IMR-90 (cell line): ENCODE results near the gene ROBO2. TPM values are rescaled to one million over a fixed set of nuclear protein-coding genes. Genes with fewer than 3 reads are reported as not detected.

Source experiments
- ATAC-seq: fragments of 200-7000 bp; cut with Tn5 transposase; 2 replicates; pipeline ENCODE4 v1.9.1; 2020; ENCODE audit warnings: low read depth, mild to moderate bottlenecking, moderate library complexity
- BruUV-seq: library from RNA; stranded (reverse); fragments of 400-500 nt; replicated peaks from 2 replicates; lab custom pipeline; 2021; lab: Mats Ljungman, UMichigan
- CTCF ChIA-PET: fragments of 300-600 bp; formaldehyde crosslinking; extraction: SDS; loops from one replicate; lab custom pipeline; 2021; ENCODE audit warnings: antibody characterized with exemption; lab: Yijun Ruan, JAX
- POLR2A ChIA-PET: fragments of 300-600 bp; sonication (Branson Sonifier 250); formaldehyde crosslinking; loops from one replicate; lab custom pipeline; 2022; ENCODE audit warnings: antibody characterized with exemption; ENCODE audit not compliant: unreplicated experiment; lab: Charles Lee
- DNase-seq: peaks from one replicate; pipeline ENCODE4 v3.0.0; 2013
- H2AFZ ChIP-seq: replicated peaks from 2 replicates; pipeline ENCODE3; 2013; ENCODE audit warnings: low read length, mild to moderate bottlenecking; ENCODE audit not compliant: poor library complexity
- H2AK5ac ChIP-seq: 2 replicates; pipeline ENCODE4 v1.6.1; 2013; ENCODE audit warnings: low read depth, low read length, inconsistent platforms
- H2AK9ac ChIP-seq: replicated peaks from 2 replicates; pipeline ENCODE3; 2013; ENCODE audit warnings: mild to moderate bottlenecking, low read depth, low read length, moderate library complexity; ENCODE audit not compliant: poor library complexity
- H2BK120ac ChIP-seq: 2 replicates; pipeline ENCODE4 v1.6.1; 2013; ENCODE audit warnings: low read depth, low read length, inconsistent platforms
- H2BK15ac ChIP-seq: 3 replicates; pipeline ENCODE4 v1.6.1; 2013; ENCODE audit warnings: low read depth, low read length, inconsistent platforms
- H2BK20ac ChIP-seq: 2 replicates; pipeline ENCODE4 v1.6.1; 2013; ENCODE audit warnings: low read depth, mild to moderate bottlenecking, inconsistent platforms, low read length, moderate library complexity
- H2BK5ac ChIP-seq: 2 replicates; pipeline ENCODE4 v1.6.1; 2013; ENCODE audit warnings: mild to moderate bottlenecking, low read depth, low read length, inconsistent platforms; ENCODE audit not compliant: poor library complexity, severe bottlenecking
- H3K14ac ChIP-seq: replicated peaks from 2 replicates; pipeline ENCODE4 v1.6.1; 2013; ENCODE audit warnings: low read depth, low read length, inconsistent platforms
- H3K18ac ChIP-seq: 2 replicates; pipeline ENCODE4 v1.6.1; 2013; ENCODE audit warnings: low read depth, low read length, control low read depth
- H3K23ac ChIP-seq: 2 replicates; pipeline ENCODE4 v1.6.1; 2013; ENCODE audit warnings: low read depth, low read length, inconsistent platforms
- H3K27ac ChIP-seq: 2 replicates; pipeline ENCODE4 v1.5.1; 2013; ENCODE audit warnings: mild to moderate bottlenecking, control low read depth, low read length; ENCODE audit not compliant: insufficient read depth
- H3K27me3 ChIP-seq: 2 replicates; pipeline ENCODE4 v1.6.1; 2013; ENCODE audit warnings: low read length; ENCODE audit not compliant: control insufficient read depth, insufficient read depth
- H3K36me3 ChIP-seq: 2 replicates; pipeline ENCODE4 v1.6.1; 2013; ENCODE audit warnings: low read length, mixed read lengths; ENCODE audit not compliant: control insufficient read depth, insufficient read depth
- H3K4ac ChIP-seq: 2 replicates; pipeline ENCODE4 v1.6.1; 2013; ENCODE audit warnings: low read depth, low read length, inconsistent platforms
- H3K4me1 ChIP-seq: 2 replicates; pipeline ENCODE4 v1.6.1; 2013; ENCODE audit warnings: low read length, mixed read lengths; ENCODE audit not compliant: control insufficient read depth, insufficient read depth
- H3K4me2 ChIP-seq: 2 replicates; pipeline ENCODE4 v1.6.1; 2013; ENCODE audit warnings: low read depth, mild to moderate bottlenecking, control low read depth, low read length, moderate library complexity
- H3K4me3 ChIP-seq: 2 replicates; pipeline ENCODE4 v1.5.1; 2013; ENCODE audit warnings: low read depth, mild to moderate bottlenecking, control low read depth, low read length, moderate library complexity; ENCODE audit not compliant: insufficient read depth
- H3K56ac ChIP-seq: 2 replicates; pipeline ENCODE4 v1.6.1; 2013; ENCODE audit warnings: low read length, inconsistent platforms; ENCODE audit not compliant: insufficient read depth; ENCODE audit errors: extremely low read depth
- H3K79me1 ChIP-seq, 2 experiments: 2 replicates each; pipeline ENCODE4 v1.6.1; 2013; ENCODE audit warnings: low read length in 2 of 2, inconsistent platforms in 1 of 2, low read depth in 1 of 2
- H3K9ac ChIP-seq: 2 replicates; pipeline ENCODE4 v1.6.1; 2013; ENCODE audit warnings: low read depth, low read length, control low read depth
- H3K9me1 ChIP-seq: 2 replicates; pipeline ENCODE4 v1.6.1; 2013; ENCODE audit warnings: low read length, inconsistent platforms; ENCODE audit not compliant: insufficient read depth
- H3K9me3 ChIP-seq: 2 replicates; pipeline ENCODE4 v1.6.1; 2013; ENCODE audit warnings: low read length; ENCODE audit not compliant: control insufficient read depth, insufficient read depth
- H4K20me1 ChIP-seq: 2 replicates; pipeline ENCODE4 v1.6.1; 2013; ENCODE audit warnings: low read length, inconsistent platforms; ENCODE audit not compliant: insufficient read depth
- H4K5ac ChIP-seq: 2 replicates; pipeline ENCODE4 v1.6.1; 2013; ENCODE audit warnings: mild to moderate bottlenecking, low read depth, low read length, control low read depth
- H4K8ac ChIP-seq, 2 experiments: 2 replicates each; pipeline ENCODE4 v1.6.1; 2013; ENCODE audit warnings: low read depth in 2 of 2, low read length in 2 of 2, control low read depth in 1 of 2, inconsistent platforms in 1 of 2
- H4K91ac ChIP-seq: 2 replicates; pipeline ENCODE4 v1.6.1; 2013; ENCODE audit warnings: low read depth, low read length, inconsistent platforms; ENCODE audit not compliant: insufficient read depth
- BHLHE40 ChIP-seq: fragments of 150-350 bp; IDR thresholded peaks from 2 replicates; pipeline ENCODE4 v1.6.1; 2016; ENCODE audit warnings: mild to moderate bottlenecking, low read depth, low read length
- CEBPB ChIP-seq: IDR thresholded peaks from 2 replicates; pipeline ENCODE4 v1.6.1; 2012; ENCODE audit warnings: low read depth, low read length, improper control_type of control experiment
- CHD1 ChIP-seq: IDR thresholded peaks from 2 replicates; pipeline ENCODE4 v1.6.1; 2012; ENCODE audit warnings: low read depth, low read length, improper control_type of control experiment
- CTCF ChIP-seq: conservative IDR thresholded peaks from 2 replicates; pipeline ENCODE4 v1.5.1; 2012; ENCODE audit warnings: mild to moderate bottlenecking, low read depth, low read length, improper control_type of control experiment
- ELK1 ChIP-seq: fragments of 150-350 bp; IDR thresholded peaks from 2 replicates; pipeline ENCODE4 v1.6.1; 2016; ENCODE audit warnings: low read depth, mild to moderate bottlenecking, low read length, moderate library complexity, borderline replicate concordance
- FOS ChIP-seq: fragments of 150-350 bp; IDR thresholded peaks from 2 replicates; pipeline ENCODE4 v1.6.1; 2016; ENCODE audit warnings: low read depth, low read length
- MAFK ChIP-seq: IDR thresholded peaks from 2 replicates; pipeline ENCODE4 v1.6.1; 2012; ENCODE audit warnings: low read depth, low read length, improper control_type of control experiment
- MAZ ChIP-seq: IDR thresholded peaks from 2 replicates; pipeline ENCODE4 v1.6.1; 2012; ENCODE audit warnings: low read depth, mild to moderate bottlenecking, low read length, improper control_type of control experiment, moderate library complexity, borderline replicate concordance
- MXI1 ChIP-seq: IDR thresholded peaks from 2 replicates; pipeline ENCODE4 v1.6.1; 2012; ENCODE audit warnings: low read depth, mild to moderate bottlenecking, low read length, moderate library complexity, borderline replicate concordance
- NFE2L2 ChIP-seq: fragments of 150-350 bp; IDR thresholded peaks from 2 replicates; pipeline ENCODE4 v1.6.1; 2016; ENCODE audit warnings: low read depth, mild to moderate bottlenecking, low read length
- POLR2A ChIP-seq: IDR thresholded peaks from 2 replicates; pipeline ENCODE4 v1.6.1; 2012; ENCODE audit warnings: mild to moderate bottlenecking, low read depth, low read length
- RAD21 ChIP-seq: IDR thresholded peaks from 2 replicates; pipeline ENCODE4 v1.6.1; 2012; ENCODE audit warnings: low read length, improper control_type of control experiment
- RCOR1 ChIP-seq: IDR thresholded peaks from 2 replicates; pipeline ENCODE4 v1.6.1; 2012; ENCODE audit warnings: mild to moderate bottlenecking, low read length, improper control_type of control experiment; ENCODE audit not compliant: insufficient replicate concordance
- RFX5 ChIP-seq: IDR thresholded peaks from 2 replicates; pipeline ENCODE4 v1.8.0; 2012; ENCODE audit warnings: low read depth, mild to moderate bottlenecking, low read length, moderate library complexity
- SMC3 ChIP-seq: fragments of 150-350 bp; IDR thresholded peaks from 2 replicates; pipeline ENCODE4 v1.6.1; 2016; ENCODE audit warnings: low read depth, mild to moderate bottlenecking, antibody characterized with exemption, low read length, moderate library complexity
- USF2 ChIP-seq: fragments of 150-350 bp; IDR thresholded peaks from 2 replicates; pipeline ENCODE4 v1.6.1; 2017; ENCODE audit warnings: mild to moderate bottlenecking, antibody characterized with exemption, low read length, low read depth
- WGBS, 2 experiments: methylation state at CpG; one replicate each; pipeline versions ENCODE4 v1.1.5 to v1.1.7; 2013; ENCODE audit warnings: missing lambda C conversion rate in 2 of 2; ENCODE audit not compliant: insufficient read length in 1 of 2; ENCODE audit errors: extremely low coverage in 2 of 2; 5-methylcytosine and 5-hydroxymethylcytosine counted together
- dilution Hi-C: fragments of 300-500 bp; cut with HindIII; formaldehyde crosslinking; loops from one replicate; pipeline ENCODE4 v1.14.3; 2018; ENCODE audit warnings: low sequenced_read_pairs; ENCODE audit not compliant: unreplicated experiment
- in situ Hi-C: fragments of 300-500 bp; cut with MboI; formaldehyde crosslinking; loops from 3 replicates; pipeline ENCODE4 v1.14.3; 2019; ENCODE audit warnings: low sequenced_read_pairs, inconsistent platforms, mixed read lengths
- intact Hi-C: fragments of 100-400 bp; cut with micrococcal nuclease; formaldehyde crosslinking; loops from 2 replicates; pipeline ENCODE4 v1.10.0; 2022
- polyA plus RNA-seq, 3 experiments: library from polyadenylated mRNA; depleted of rRNA; stranded (reverse); fragments of >200 nt; gene quantifications; 2 replicates each; pipeline ENCODE4 v1.2.3, GENCODE V29; 2012; ENCODE audit warnings: low replicate concordance in 1 of 3
- total RNA-seq: library from RNA; depleted of rRNA; stranded (reverse); fragments of >200 nt; gene quantifications from 2 replicates; pipeline ENCODE4 v1.2.3, GENCODE V29; 2012

Gene ROBO2
- total and polyA plus RNA-seq, 2 of the 4 experiments (the other 2 are of a cell fraction) = 9.3 to 14.5 TPM

- no peak overlapping the region for H3K9ac ChIP-seq
- in situ Hi-C loops (no loop called here), intact Hi-C loops (no loop called here), dilution Hi-C loops (no loop called here)
- DNase-seq (no peak), ATAC-seq (no peak)
- H3K27me3 ChIP-seq = no peaks in the 10 kb centered on the region
- no peak overlapping the region for H4K8ac ChIP-seq
- H3K4me3 ChIP-seq = no peak overlapping the region
- CTCF ChIA-PET = no interaction called here
- BruUV-seq = no TSS peak
- no peaks in the 10 kb centered on the region for H3K9me1 ChIP-seq
- H2BK20ac ChIP-seq = no peak overlapping the region
- POLR2A ChIA-PET = no interaction called here
- no peaks in the 10 kb centered on the region for H3K9me3 ChIP-seq
- no peaks in the 10 kb centered on the region for H4K20me1 ChIP-seq
- H2BK120ac ChIP-seq = no peak overlapping the region
- no peak overlapping the region for H2AFZ ChIP-seq
- H3K18ac ChIP-seq = no peak overlapping the region
- H3K4me2 ChIP-seq = no peak overlapping the region
- H2AK5ac ChIP-seq = no peak overlapping the region
- H2BK15ac ChIP-seq = no peak overlapping the region
- H3K4ac ChIP-seq = no peak overlapping the region
- H3K36me3 ChIP-seq = no peaks in the 10 kb centered on the region
- H3K79me1 ChIP-seq = no peaks in the 10 kb centered on the region
- H3K23ac ChIP-seq = no peak overlapping the region
- TF ChIP-seq CTCF (no peak), MAFK (no peak), POLR2A (no peak), SMC3 (no peak), FOS (no peak), RFX5 (no peak), MXI1 (no peak), USF2 (no peak), ELK1 (no peak), RAD21 (no peak), NFE2L2 (no peak), BHLHE40 (no peak), CHD1 (no peak), RCOR1 (no peak), CEBPB (no peak), MAZ (no peak)
- no peak overlapping the region for H3K27ac ChIP-seq
- H2BK5ac ChIP-seq = no peak overlapping the region
- no peak overlapping the region for H2AK9ac ChIP-seq
- H4K5ac ChIP-seq = no peak overlapping the region
- no CpG with 5 or more reads among the region's 4 CpGs for WGBS, 2 experiments
- H4K91ac ChIP-seq = no peak overlapping the region
- no peaks in the 10 kb centered on the region for H3K4me1 ChIP-seq
- no peak overlapping the region for H3K14ac ChIP-seq
- no peak overlapping the region for H3K56ac ChIP-seq
These were observed 151.1 kb downstream of the ROBO2 start for GRCh38 chr3:77191014-77191413.
